ENCODE measurements around the gene TMEM51. TPM values are rescaled to one million over a fixed set of nuclear protein-coding genes. Genes with fewer than 3 reads are reported as not detected.

Gene TMEM51
- total and polyA plus RNA-seq, 2 of the 13 experiments (the other 11 are each of a cell fraction or from before 2014, with no cell fraction given), result 12.2 to 22.3 TPM

- TF ChIP-seq SOX13 (IDR thresholded peaks at IDR 0.05) (no peak), SOX13 (CRISPR knock-in tag; conservative IDR thresholded peaks at IDR 0.05 in 1 of 2, IDR thresholded peaks at IDR 0.05 in 1 of 2) (peak in 1 of 2 experiments; percentile 52; a peak in 2 of 4 replicates), FOXC1 (CRISPR knock-in tag; IDR thresholded peaks at IDR 0.05; ENCODE audit: borderline replicate concordance) (no peak), ZNF24 (IDR thresholded peaks at IDR 0.05) (no peak), ZMAT3 (CRISPR knock-in tag; conservative IDR thresholded peaks at IDR 0.05) (peak; percentile 77), SNRNP70 (IDR thresholded peaks at IDR 0.05; ENCODE audit: low read depth, low read length) (no peak), ZBTB20 (CRISPR knock-in tag; IDR thresholded peaks at IDR 0.05; ENCODE audit: borderline replicate concordance, low read depth) (no peak), FLYWCH1 (CRISPR knock-in tag; IDR thresholded peaks at IDR 0.05) (no peak), POGZ (CRISPR knock-in tag; IDR thresholded peaks at IDR 0.05) (no peak), MAF1 (CRISPR knock-in tag; IDR thresholded peaks at IDR 0.05; ENCODE audit: borderline replicate concordance) (0 out of 2 replicates have a peak, but pooled peaks have one; percentile 17), BCL3 (CRISPR knock-in tag; IDR thresholded peaks at IDR 0.05) (no peak; the same call in 1 of the 2 replicates), SP1 (IDR thresholded peaks at IDR 0.05) (no peak), SP1 (CRISPR knock-in tag; IDR thresholded peaks at IDR 0.05) (no peak), RXRB (CRISPR knock-in tag; IDR thresholded peaks at IDR 0.05; ENCODE audit: borderline replicate concordance) (peak; percentile 76), DNMT1 (CRISPR knock-in tag; IDR thresholded peaks at IDR 0.05) (no peak), DDIT3 (CRISPR knock-in tag; IDR thresholded peaks at IDR 0.05) (no peak), ZBTB7B (CRISPR knock-in tag; IDR thresholded peaks at IDR 0.05) (no peak; the same call in none of the 2 replicates), ZNF101 (CRISPR knock-in tag; IDR thresholded peaks at IDR 0.05; ENCODE audit: borderline replicate concordance, low read depth) (no peak), FOXK2 (IDR thresholded peaks at IDR 0.05) (0 out of 2 replicates have a peak, but pooled peaks have one; percentile 28), MED13 (CRISPR knock-in tag; IDR thresholded peaks at IDR 0.05) (no peak), NR2F1 (CRISPR knock-in tag; IDR thresholded peaks at IDR 0.05) (peak in 1 of 2 experiments; percentile 70; a peak in 2 of 4 replicates), ZNF33A (CRISPR knock-in tag; IDR thresholded peaks at IDR 0.05; ENCODE audit: borderline replicate concordance) (no peak), TFE3 (CRISPR knock-in tag; IDR thresholded peaks at IDR 0.05) (peak; percentile 41), ARID2 (CRISPR knock-in tag; IDR thresholded peaks at IDR 0.05; ENCODE audit: borderline replicate concordance) (no peak), MIER3 (CRISPR knock-in tag; IDR thresholded peaks at IDR 0.05; ENCODE audit: borderline replicate concordance) (no peak; the same call in 1 of the 2 replicates), CREB1 (IDR thresholded peaks at IDR 0.05) (no peak; the same call in 1 of the 2 replicates), CREB1 (CRISPR knock-in tag; IDR thresholded peaks at IDR 0.05) (peak; percentile 69), JDP2 (CRISPR knock-in tag; IDR thresholded peaks at IDR 0.05; ENCODE audit: borderline replicate concordance) (no peak), ZNF75D (CRISPR knock-in tag; IDR thresholded peaks at IDR 0.05; ENCODE audit: borderline replicate concordance) (no peak), EHMT2 (IDR thresholded peaks at IDR 0.05; ENCODE audit: borderline replicate concordance, low read depth, low read length) (no peak)
These were observed 996 bp upstream of the TMEM51 start (continued) for GRCh38 chr1:15152318-15153183.
